ENCODE data around the gene TRABD. TPM values are rescaled to one million over a fixed set of nuclear protein-coding genes. Genes with fewer than 3 reads are reported as not detected.

Gene TRABD
- total RNA-seq, 6 donors from 2014 or later: 32.9 to 88.0 (median 56.3) TPM

- H3K4me1 ChIP-seq: peaks cover 0 to 4% (median 2%) of the 10 kb centered on the region in 4 donors
- DNase-seq: peak; percentile 20 to 65
- H3K27ac ChIP-seq: no peak overlapping the region
- ATAC-seq (ENCODE audit: low FRiP score in 2 of 2): no peak
- no peaks in the 10 kb centered on the region for H3K9me3 ChIP-seq
- no peaks in the 10 kb centered on the region for H3K27me3 ChIP-seq
- no peak overlapping the region for H3K4me3 ChIP-seq
- whole genome bisulfite sequencing, 2 donors: 78 to 90% methylated on average over 9 to 22 of the region's 25 CpGs
- peaks cover 44 to 100% (median 86%) of the 10 kb centered on the region in 4 donors for H3K36me3 ChIP-seq
- TF ChIP-seq POLR2AphosphoS5 (IDR thresholded peaks at IDR 0.05) (no peak), CTCF (IDR thresholded peaks at IDR 0.05) (no peak), POLR2A (IDR thresholded peaks at IDR 0.05) (no peak), EP300 (IDR thresholded peaks at IDR 0.05) (no peak)
Measured at GRCh38 chr22:50219800-50220602, 34.3 kb downstream of the TRABD start.

DNA sequence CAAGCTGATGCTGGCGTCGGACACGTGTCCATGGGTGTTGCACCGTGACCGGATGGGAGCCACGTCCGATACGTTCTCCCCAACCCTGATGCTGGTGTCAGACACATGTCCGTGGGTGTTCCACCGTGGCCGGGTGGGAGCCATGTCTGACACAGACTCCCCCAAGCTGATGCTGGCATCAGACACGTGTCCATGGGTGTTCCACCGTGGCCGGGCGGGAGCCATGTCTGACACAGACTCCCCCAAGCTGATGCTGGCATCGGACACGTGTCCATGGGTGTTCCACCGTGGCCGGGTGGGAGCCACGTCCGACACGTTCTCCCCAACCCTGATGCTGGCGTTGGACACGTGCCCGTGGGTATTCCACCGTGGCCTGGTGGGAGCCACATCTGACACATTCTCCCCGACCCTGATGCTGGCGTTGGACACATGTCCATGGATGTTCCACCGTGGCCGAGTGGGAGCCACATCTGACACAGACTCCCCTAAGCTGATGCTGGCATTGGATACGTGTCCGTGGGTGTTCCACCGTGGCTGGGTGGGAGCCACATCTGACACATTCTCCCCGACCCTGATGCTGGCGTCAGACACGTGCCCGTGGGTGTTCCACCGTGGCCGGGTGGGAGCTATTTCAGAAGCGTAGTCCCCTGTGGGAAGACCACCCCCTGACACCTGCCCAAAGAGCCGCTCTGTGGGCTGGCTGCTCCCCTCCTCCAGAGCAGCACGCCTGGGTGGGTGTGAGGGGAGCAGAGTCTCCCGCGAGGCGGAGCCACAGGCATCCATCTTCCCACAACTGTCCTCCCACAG, 35.1 kb downstream of the TRABD start:
- no peak overlapping the region for H3K4me3 ChIP-seq
- peaks cover 0 to 4% (median 2%) of the 10 kb centered on the region in 4 donors for H3K4me1 ChIP-seq
- H3K27me3 ChIP-seq: no peaks in the 10 kb centered on the region
- ATAC-seq (ENCODE audit: low FRiP score in 2 of 2) (no peak), DNase-seq (peak; percentile 20 to 56)
- 90 to 95% methylated on average over 14 to 45 of the region's 45 CpGs for WGBS, 2 donors
- H3K36me3 ChIP-seq: peaks cover 44 to 100% (median 86%) of the 10 kb centered on the region in 4 donors
- no peaks in the 10 kb centered on the region for H3K9me3 ChIP-seq
- H3K27ac ChIP-seq: no peak overlapping the region
- TF ChIP-seq EP300 (IDR thresholded peaks at IDR 0.05) (no peak), POLR2AphosphoS5 (IDR thresholded peaks at IDR 0.05) (no peak), CTCF (IDR thresholded peaks at IDR 0.05) (no peak), POLR2A (IDR thresholded peaks at IDR 0.05) (no peak)

DNA sequence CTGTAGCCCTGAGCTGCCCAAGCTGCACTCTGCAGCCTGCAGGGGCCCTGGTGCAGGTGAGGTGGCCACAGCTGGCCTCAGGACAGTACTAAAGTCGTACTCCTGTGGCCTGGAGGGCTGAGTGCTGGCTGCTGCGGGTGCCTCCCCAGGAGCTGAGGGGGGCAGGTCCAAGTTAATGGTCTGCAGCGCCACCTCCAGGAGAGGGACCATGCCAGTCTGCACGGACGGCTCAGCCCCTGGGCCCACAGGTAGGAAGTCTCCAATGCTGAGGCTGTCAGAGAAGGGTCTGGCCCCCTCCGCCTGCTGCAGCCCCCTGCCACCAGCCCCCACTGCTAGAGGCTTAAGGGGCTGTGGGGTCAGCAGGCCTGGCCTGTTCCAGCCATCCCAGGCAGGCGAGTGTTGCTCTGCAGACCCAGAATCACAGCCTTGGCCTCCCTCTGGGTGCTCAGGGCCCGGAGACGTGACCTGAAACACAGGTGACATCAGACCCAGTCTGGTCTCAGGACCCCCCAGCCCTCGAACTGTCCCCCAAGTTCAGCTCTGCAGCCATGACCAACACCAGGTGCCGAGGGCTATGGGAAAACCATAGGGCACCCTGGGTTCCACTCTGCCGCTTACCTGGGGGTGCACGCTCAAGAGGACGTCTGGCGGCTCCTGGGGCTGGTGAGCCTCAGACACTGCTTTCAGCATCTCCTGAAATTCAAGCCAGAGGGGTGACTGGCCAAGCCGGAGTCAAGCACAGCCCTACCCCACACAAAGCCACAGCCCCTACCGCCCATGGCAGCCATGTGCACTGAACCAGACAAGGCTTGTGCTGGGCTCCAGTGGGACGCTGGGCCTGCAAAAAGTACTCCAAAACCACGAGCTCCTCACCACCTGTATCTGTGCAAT, 35.9 kb downstream of the TRABD start:
- peaks cover 41 to 100% (median 86%) of the 10 kb centered on the region in 4 donors for H3K36me3 ChIP-seq
- 90 to 94% methylated on average over 2 to 18 of the region's 19 CpGs for whole genome bisulfite sequencing, 2 donors
- TF ChIP-seq POLR2A (IDR thresholded peaks at IDR 0.05) (no peak), EP300 (IDR thresholded peaks at IDR 0.05) (no peak), CTCF (IDR thresholded peaks at IDR 0.05) (no peak), POLR2AphosphoS5 (IDR thresholded peaks at IDR 0.05) (no peak)

DNA sequence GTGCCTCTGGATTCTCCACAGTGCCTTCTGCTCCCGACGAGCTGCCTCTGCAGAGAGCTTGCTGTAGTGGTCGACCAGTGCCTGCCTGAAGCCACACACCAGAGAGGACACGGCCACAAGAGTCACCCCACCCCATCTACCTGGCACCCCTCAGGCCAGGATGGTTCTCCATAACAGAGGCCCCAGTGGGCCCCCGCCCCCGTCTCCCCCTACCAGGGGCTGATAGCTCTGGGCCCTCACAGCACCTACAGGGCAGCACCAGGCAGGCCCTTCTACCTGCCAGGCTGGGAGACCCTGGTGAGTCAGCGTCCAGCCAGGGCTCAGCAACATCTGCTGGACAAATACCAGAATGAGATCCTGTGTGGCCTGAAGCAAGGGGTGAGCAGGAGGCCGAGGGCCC, 36.8 kb downstream of the TRABD start:
- no peak overlapping the region for H3K27ac ChIP-seq
- DNase-seq: peak; percentile 14 to 69
- ATAC-seq (ENCODE audit: low FRiP score in 2 of 2): no peak

More for the DNA sequence above, 35.9 kb downstream of the TRABD start:
- DNase-seq: peak; percentile 20 to 62
- Histone ChIP-seq H3K27me3 (no peaks in the 10 kb centered on the region), H3K27ac (no peak overlapping the region), H3K4me3 (no peak overlapping the region), H3K4me1 (peaks cover 0 to 4% (median 2%) of the 10 kb centered on the region in 4 donors), H3K9me3 (no peaks in the 10 kb centered on the region)
- no peak for ATAC-seq (ENCODE audit: low FRiP score in 2 of 2)

More for the DNA sequence above, 36.8 kb downstream of the TRABD start:
- Histone ChIP-seq H3K9me3 (no peaks in the 10 kb centered on the region), H3K4me1 (peaks cover 0 to 4% (median 2%) of the 10 kb centered on the region in 4 donors), H3K4me3 (no peak overlapping the region), H3K27me3 (no peaks in the 10 kb centered on the region), H3K36me3 (peaks cover 32 to 100% (median 83%) of the 10 kb centered on the region in 4 donors)
- WGBS, 2 donors: 93% methylated on average over 4 to 8 of the region's 8 CpGs
- TF ChIP-seq EP300 (IDR thresholded peaks at IDR 0.05): no peak
- TF ChIP-seq POLR2AphosphoS5 (IDR thresholded peaks at IDR 0.05): no peak
- no peak for TF ChIP-seq POLR2A (IDR thresholded peaks at IDR 0.05)
- TF ChIP-seq CTCF (IDR thresholded peaks at IDR 0.05): no peak
